Activated CD4-positive, alpha-beta T cell treated with anti-CD3 and anti-CD28 coated beads for 4 hours (primary cell): ENCODE measurements around the gene VMAC.

Experiments
- DNase-seq, 2 donors: peaks; one replicate each; pipeline ENCODE4 v3.0.0-alpha.2; 2020

Gene VMAC

DNA sequence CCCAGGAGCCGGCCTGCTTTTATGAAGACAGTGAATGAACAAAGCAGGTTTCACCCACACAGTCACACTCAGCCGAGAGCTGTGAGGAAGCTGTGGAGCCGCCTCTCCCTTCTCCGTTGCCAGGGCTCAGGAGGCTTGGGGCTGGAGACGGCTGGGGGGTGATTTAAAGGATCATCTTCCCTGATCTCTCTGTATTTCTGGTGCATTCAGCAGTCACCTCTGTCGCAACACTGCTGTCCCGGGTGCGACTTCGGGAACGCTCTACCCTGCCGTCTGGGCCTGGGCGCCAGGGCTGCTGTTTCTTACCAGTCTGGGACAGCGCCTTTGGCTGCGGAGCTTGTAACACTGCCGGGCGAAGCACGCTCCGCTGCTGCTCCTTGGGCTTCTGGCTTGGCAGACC, 27.5 kb downstream of the VMAC start:
- DNase-seq: no peak

DNA sequence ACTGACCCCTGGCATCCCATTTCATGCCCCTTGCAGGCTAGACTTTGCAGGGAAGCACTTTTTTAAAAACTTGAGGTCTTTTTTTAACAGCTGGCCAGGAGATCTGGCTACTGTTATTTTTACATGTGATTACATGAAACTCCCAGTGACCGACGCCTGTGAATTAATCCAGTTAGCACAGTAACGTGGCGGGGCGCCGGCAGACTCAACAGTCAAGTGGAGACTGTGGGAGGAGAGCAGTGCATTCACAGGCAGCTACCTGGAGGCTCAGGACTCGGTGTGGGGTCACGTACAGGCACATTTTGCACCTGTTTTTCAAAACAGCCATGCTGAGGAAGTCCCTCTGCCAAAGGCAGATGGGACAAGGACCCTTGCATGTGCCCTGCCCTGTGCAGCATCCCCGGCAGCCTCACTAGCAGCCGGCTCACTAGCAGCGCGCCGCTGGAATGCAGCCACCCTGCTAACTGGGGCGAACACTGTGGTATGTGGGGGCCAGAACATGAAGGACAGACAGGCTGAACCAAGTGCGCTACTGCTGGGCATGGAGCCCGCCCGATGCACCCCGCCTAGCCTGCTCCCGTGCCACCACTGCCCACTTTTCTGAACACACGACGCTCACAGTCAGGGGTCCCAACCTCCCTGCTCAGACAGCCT, 28.1 kb downstream of the VMAC start:
- no peak for DNase-seq

DNA sequence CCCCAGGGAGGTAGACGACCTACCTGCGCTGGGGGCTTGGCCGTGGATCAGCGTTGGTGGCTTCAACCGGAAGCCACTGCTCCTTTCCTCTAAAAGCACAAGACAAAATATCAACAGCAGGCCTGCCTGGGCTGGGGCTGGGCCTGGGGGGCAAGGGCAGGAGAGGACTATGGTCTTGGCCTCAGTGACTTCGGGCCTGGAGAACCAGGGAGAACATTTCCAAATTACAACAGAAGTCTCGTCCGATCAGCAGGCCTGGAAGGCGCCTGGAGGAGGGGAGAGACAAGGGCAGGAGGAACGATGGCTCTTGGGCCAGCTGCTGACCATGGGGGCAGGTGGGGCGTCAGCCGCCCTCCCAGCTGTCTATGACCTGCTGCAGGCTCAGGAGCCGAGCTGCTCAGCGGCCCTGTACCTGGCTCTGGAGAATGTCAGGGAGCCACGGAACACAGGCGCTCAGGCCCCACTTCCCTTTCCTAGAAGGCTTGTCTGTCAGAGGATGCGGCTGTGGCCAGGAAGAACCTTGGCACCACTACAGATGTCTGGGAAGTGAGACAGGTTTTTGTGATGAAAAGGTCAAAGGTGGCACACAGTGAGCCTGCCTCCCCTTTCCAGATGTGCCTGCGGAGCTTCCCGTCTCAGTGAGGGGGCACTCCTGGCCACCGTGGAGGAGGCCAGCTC, 28.9 kb downstream of the VMAC start:
- DNase-seq: no peak

DNA sequence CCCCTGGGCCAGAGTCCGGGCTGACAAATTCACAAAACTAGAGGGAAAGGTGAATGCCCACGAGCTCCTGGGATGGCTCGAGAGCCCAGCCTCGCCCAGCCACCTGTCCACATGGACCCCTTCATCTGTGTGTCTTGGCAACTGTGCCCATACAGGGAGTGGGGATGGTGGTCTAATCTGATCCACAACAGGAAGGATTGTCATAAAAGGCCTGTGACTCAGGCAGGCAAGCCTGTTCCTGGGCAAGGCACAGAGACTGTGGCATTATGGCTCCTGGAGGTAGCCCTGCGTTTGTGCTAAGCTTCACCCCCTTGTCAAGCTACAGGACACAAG, 29.4 kb downstream of the VMAC start:
- no peak for DNase-seq

DNA sequence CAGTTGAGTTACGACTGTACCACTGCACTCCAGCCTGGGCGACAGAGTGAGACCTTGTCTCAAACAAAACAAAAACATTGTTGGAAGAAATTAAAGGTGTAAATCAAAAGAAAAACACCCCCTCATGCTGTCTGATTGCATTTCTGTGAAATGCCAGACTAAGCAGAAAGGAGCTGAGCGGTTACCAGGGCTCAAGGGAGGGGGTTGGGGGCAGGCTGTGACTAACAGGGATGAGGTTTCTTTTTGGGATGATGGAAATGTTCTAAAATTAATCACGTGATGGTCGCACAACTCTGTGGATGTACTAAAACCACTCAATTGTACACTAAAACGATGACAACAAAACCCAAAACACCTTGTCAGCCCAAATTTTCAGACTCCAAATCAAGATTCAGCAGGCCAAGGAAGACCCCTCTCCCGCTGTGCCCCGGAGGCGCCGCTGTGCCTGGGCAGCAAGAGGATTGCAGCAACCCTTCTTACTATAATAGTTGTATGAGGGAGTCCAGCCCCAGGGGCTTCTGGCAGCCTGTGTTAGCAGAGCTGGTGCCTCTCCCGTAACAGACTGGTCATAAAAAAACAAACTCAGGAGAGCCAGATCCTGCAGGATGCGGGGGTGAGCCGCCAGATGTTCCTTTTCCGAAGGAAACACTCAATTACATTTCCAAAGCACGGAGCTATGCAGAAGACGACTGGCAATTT, 30.3 kb downstream of the VMAC start:
- no peak for DNase-seq

DNA sequence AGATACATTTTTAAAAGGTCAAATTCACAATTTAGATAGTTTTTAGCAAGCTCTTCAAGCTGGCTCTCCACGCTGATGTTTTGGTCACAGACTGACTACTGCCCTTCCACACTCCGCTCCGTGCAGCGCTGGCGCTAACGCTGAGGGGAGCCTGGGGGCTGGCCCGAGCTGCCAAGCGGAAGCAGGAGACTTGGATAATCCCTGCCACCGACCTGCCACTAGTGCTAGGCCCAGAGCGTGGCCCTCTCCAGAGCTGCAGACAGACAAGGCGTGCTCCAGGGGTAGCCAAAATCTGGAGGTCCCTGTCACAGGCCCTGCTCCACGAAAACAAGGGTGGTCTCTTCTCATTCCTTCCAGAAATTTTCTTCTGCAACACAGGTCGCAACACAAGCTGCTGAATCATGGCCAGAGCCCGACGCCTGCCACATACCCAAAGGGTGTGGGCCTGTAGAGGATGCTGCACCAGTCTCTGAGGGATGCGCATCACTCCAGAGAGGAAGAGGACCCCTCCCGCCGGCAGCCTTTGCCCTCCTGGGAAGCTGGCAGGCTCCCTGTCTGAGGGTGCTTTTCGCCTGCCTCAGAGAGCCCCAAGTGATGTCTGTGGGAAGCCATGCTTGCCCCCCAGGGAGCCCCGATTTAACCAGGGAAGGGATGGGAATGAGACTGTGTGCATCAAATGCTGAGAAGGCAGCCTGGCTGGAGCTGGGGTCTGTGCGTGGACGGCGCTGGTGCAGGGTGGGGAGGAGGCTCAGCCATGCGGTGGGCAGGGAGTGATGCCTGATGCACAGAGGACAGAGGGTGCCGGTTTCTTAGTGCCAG, 31.0 kb downstream of the VMAC start:
- no peak for DNase-seq

DNA sequence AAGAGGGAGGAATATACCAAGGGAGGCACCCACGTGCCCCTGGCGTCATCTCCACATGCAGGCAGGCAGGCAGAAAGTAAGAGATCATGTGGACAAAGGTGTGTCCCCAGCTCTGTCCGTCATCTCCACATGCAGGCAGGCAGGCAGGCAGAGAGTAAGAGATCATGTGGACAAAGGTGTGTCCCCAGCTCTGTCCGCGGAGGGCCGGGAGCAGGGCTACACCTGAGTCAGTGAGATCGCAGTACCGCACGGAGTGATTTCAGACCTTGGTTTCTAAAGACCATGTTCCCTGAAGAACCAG, 31.6 kb downstream of the VMAC start:
- DNase-seq: no peak

DNA sequence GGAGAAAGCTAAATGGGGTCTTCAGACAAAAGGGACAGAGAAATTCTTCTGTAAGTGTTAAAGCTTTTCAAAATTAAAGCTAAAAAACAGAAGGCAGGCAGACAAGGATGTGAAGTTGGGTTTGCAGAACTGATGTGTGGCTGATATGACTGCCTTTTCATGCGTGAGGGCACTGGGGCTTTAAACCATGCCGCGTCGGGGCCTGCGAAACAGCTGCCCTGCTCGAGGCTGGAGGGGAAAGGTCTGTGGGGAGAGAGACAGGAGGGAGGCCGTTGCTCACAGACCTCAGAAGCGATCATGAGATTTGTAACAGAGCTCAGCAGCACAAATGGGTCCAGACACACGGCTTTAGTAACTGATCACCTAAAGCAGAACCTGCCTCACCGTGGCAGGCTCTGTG, 32.9 kb downstream of the VMAC start:
- DNase-seq: no peak

DNA sequence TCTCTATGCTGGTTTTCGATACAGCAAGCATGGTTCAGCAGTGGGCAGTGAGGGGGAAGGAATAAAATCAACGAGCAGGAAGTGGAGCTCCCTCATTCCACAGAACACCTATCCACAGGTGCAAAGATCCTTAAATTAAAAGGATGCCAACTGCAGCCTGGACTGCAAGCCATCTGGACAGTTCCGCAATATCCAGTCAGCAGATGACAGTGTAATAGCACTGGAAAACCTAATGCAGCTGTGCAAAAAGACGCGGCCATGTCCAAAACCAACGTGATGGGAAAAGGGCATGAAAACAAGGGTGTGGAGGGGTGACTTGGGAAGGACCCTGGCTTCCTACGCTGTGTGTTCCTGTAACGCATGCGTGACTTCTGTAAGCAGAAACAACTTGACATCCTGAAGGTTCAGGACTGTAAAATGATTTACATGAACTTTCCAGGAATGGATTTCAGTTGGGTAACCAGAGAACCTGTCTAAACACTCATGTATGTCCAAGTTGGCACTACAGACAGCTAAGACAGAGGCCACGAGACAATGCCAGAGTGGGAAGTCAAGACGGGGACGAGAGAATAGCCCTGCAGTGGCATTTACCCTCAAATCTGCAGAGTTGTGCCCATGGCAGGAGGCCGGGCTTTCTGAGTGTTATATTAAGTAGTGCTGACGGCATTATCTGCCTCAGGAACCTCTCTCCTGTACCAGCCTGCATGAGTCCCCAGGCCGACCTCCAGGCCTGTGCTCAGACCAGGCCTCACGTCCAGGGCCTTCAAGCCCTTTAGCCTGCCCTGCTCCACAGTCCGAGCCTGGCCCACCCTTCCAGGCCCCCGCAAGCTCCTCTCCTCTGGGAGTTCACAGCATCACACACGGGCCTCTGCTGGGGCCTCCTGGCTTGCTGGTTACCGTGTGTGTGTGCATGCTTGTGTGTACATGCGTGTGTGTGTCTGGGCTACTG, 35.9 kb downstream of the VMAC start:
- no peak for DNase-seq

DNA sequence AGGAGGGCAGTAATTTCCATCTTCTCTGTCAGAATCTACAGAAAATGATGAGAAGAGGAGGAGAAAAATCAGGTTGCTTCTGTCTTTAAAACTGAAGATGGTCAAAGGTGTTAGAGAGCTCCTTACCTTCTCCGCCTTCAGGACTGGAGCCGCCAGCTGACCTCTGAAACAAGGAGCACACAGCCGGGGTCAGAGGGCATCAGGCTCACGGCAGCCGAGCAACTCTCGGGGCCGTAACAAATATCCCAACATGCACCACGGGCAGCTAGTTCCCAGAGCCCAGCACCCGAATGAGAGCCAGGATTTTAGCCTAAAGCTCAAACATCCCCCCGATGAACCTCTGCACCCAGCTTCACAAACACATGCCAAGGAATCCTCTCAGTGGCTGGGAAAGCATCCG, 37.0 kb downstream of the VMAC start:
- no peak for DNase-seq

DNA sequence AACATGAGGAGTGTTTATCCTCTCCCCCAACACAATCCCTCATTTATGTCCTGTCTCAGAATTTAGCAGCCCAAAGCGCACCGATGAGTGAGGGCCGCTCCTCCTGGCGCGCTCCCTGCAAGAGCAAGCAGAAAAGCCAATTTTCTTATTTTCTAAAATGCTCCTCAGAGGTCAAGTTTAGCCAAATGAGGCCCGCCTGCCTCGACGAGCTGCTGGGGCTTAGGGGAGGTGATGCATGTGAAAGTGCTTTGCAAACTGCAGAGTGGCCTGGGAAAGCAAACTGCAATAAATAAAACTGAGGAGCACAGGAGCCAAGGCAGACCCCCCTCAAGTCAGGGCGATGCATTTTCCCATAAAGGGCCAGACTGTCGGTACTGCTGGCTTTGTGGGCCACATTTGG, 38.4 kb downstream of the VMAC start:
- DNase-seq: no peak

DNA sequence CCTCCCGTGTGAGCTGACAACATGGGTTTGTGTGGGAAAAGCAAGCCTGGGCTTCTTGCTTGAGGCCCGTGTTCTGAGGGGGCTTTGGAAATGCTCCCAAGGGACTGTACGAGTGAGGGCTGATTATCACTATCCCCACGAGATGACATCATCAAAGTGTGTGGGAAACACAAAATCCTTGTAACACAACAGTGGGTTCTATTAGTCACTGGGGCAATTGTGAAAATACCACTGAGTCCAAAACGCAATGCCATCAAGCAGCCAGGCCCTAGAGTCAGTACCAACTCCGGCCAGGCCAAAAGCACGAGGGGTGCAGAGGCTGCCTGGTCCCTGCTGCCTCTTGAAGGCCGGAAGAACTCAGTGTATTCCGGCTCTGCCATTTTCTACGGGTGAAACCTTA, 39.0 kb downstream of the VMAC start:
- DNase-seq: no peak

DNA sequence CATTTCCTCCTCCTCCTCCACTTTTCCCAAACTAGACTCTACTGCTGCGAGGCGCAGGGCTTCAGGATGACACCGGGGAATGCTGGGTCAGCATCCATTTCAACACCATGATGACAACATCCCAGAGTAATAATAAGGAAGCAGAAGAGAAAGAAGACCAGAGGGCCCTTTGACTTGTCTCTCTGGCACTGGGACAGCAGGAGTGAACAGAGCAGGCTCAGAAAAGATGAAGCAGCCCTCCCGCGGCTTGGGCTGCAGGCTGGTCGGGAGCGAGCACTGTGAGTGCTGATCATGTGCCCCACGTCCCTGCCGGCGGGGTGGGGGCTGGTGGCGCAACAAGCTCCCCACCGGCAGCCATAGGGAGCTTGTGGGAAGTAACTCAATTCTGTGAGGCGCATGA, 42.8 kb downstream of the VMAC start:
- no peak for DNase-seq

DNA sequence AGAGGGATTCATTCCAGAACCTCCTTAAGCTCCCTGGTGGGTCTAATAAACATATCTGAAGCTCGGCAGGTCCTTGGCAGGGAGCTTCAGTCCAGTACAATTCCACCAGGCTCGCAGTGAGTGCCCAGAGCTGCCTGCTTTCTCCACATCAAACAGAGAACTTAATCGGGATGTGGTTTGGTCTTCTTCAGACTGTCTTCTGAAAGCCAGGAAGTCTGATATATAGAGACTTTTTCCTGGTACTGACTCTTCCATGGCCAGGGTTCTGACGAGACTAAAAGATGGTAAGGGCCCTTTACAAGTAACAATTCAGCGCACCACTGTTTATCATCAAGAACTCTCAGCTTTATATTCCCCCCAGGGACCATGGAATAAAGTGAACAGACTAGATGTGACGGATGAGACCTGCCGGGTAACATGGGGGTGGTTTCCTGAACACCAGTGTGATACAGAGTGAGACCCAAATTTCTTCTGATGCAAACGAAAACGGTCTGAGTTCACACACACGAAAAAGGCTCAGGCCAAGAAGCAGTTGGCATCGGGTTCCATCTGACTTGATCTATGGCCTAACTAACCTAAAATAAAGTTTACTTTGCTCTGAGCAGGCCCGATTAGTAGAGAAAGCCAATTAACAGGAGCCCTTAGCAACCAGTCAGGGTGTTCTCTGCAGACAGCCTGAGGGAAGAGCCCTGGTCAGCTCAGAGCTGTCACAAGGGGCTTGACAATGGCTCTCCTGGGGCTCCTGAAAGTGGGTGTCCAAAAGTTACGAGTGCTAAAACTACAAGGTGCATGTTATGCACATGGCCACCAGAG, 44.3 kb downstream of the VMAC start:
- peak; percentile 17 to 22 for DNase-seq

DNA sequence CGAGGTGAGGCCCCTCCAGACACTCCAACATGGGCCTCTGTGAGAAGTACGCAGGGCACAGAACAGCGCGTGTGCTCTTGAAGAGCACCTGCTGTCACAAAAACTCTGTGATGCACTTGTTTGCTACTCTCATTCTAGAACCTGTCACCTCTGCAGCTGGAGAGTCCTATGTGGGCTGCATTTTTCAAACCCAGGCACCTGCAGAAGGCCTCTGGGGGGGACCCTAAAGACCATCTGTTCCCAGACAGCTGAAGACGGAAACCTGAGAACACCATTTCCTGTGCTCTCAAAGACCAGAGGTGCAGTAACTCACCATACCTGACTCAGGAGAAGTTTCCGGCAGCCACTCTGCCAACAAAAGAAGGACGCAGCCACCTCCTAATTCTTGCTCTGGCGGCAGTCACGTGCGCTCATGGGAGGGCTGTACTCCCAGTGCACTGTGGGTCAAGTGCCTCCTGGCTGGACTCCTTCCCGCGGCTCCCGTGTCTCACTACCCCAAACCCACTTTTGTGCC, 45.2 kb downstream of the VMAC start:
- DNase-seq: peak; percentile 39 to 42

DNA sequence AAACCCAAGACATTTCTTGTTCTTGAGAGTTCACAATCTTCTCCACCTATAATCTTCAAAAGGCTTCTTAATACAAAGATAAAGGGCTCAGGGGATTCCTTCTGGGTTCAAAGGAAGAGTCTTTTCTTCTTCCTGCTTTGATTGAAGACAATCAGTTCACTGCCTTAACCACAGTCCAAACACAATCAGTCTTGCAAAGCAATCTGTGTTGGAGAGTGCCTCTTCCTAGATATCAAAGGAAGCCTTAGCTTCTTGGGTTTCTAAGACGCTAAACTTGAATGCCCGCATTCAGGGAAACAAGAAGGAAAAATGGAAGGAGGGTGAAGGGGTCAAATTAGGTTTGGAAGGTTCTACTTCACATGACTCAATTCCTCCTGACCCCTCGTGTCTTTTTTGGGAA, 46.1 kb downstream of the VMAC start:
- no peak for DNase-seq

DNA sequence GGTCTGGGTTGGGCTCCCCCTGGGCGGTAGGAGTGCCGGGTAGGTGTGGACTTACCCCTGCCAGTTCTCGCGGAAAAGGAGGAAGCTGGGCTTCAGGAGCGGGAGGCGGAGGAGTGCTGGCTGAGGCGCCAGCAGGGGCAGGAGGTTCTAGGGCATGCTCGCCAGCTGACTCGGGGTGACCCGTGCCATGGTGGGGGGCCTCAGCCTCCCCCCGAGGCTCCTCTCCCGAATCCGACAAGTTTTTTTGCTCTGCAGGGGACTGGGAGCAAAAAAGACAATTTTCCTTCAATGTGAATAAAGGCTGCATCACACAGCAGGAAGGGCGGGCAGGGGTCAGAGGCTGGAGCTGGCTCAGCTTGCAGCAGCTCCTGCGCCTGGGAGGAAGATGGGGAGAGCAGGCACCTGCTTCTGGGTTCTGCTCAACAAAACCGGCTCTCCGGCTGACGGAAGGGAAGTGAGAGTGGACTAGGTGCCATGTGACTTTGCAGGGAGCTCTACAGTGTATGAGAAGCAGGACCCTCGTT, 46.7 kb downstream of the VMAC start:
- DNase-seq: no peak

DNA sequence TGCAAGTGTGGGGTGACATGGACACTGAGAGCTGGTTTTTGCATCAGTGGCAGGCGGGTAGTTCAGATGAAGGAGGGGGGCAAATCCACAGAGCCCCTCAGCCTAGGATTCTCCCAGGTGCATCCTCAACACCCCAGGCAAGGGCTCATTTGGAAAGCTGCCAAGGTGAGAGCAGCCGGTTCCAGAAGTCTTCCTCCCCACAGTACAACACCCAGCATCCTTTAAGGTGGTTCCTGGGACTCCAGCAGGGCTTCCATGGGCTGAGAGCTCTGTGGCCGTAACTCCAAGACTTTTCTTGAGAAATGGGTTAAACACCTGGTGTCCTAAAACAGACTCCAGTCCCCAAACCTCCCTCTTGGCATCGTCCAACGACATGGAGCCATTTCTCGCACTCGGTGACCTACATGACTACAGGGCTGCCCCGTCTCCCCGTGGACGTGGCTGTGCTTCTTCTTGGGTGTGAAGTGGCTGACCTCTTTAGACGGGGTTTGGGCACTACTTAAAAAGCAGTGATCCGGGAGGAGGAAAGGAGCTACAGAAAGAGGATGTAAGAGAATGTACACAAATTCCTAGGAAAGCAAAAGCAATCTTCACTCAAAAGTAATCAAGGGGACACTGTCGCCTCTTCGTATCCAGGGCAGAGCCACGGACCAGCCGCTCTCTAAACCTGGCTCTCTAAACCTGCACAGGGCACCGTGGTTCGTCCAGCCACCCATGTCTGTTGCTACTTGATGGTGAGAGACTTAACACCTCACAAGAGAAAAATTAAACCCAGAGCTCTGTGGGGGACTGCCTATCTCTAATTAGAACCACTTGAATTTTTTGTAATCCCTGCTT, 47.7 kb downstream of the VMAC start:
- DNase-seq: no peak

DNA sequence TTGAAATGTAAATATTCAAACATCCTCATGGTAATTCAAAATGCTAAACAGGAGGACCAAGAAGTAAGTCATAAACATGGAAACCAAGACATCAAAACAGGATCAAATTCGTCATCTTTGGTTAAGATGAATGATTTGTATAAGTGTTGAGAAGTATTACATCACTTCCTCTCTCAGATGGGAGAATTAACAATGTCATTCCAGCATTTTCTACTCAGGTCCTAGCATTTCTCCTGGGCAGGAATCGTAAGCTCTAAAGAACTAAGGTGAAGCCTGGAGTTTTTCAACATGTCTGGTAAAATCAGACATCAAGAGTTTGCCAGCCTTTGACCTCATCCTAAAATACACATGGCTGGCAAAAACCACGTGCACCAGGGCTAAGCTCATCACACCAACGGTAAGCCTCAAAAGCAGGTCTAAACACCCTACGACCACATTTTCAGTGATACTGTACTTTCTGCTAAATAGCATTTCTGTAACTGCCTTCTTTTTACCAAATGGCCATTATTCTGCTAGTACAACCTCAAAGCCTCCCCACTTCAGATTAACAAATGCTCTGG, 48.4 kb downstream of the VMAC start:
- no peak for DNase-seq

DNA sequence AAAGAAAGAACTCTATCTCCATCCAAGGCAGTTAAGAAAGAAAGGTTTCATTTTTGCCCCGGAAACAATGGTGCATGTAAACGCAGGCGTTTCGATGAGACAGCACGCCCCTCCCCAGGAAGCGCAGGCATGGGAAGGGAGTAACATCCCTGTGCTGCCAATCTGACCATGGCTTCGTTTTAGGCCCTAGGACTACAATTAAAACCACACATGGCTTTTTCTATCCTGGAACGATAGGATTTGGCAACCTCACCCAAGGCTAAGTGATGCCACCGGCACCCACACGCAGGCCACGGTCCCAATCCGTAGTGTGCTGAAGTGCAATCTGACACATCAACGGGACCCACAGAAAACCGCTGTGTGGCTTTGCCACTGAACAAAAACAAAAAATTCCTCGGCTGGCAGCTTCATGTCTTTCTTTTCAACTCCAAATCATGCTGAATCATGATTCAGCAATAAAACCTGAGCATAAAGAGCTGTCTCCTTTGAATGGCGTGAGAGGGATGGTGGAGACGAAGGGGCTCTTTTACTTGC, 49.1 kb downstream of the VMAC start:
- DNase-seq: peak in 1 of 2 donors; percentile 31
